Measurements from ENCODE around the gene JMJD8.

Gene JMJD8

DNA sequence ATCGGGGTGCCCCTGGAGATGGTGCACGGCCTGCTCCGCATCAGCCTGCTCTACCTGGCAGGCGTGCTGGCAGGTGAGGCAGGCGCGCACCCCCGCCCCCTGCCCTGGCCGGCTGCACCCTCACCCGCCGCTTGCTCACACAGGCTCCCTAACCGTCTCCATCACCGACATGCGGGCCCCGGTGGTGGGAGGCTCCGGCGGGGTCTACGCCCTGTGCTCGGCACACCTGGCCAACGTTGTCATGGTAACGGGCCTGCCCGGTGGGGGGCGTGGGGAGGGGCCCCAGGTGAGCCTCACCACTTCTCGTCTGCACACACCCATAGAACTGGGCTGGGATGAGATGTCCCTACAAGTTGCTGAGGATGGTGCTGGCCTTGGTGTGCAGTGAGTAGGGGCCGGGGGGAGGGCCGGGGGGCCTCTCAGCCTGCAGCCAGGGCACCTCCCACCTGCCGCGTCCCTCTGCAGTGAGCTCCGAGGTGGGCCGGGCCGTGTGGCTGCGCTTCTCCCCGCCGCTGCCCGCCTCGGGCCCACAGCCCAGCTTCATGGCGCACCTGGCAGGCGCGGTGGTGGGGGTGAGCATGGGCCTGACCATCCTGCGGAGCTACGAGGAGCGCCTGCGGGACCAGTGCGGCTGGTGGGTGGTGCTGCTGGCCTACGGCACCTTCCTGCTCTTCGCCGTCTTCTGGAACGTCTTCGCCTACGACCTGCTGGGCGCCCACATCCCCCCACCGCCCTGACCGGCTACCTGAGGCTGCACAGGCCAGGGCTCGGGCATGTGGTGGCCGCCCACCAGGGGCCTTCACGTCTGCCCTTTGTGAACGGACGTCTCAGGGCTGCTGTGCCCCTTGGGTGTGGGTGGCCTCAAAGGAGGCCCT is 6.6 kb downstream of the JMJD8 start:
- no peak overlapping the region for H3K27ac Mint-ChIP-seq
- ATAC-seq (replicated peaks) (no peak), DNase-seq (no peak)
- H3K4me3 Mint-ChIP-seq = peak overlapping the region in 1 of 2 donors; percentile 45
- peaks cover 11 to 31% of the 10 kb centered on the region in 2 donors for H3K4me1 Mint-ChIP-seq (ENCODE audit: low read depth in 2 of 2)
- peaks cover 17% of the 10 kb centered on the region for H3K36me3 Mint-ChIP-seq (ENCODE audit: insufficient read depth)
- no peaks in the 10 kb centered on the region for H3K9me3 Mint-ChIP-seq
- peaks cover 0 to 6% of the 10 kb centered on the region in 2 donors for H3K27me3 Mint-ChIP-seq

DNA sequence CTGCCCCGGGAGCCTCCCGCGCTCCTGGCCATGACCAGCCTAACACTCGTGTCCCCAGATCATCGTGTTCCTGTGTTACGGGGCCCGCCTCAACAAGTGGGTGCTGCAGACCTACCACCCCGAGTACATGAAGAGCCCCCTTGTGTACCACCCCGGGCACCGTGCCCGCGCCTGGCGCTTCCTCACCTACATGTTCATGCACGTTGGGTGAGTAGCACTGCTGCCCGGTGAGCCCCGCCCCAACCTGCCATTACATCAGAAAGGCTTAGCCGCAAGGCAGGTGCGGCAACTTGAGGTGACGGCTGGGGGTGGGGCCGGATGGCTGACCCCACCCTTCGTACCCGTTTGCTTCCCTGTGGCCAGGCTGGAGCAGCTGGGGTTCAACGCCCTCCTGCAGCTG is 7.2 kb downstream of the JMJD8 start:
- no peak for ATAC-seq (replicated peaks)
- Mint-ChIP-seq H3K9me3 (no peaks in the 10 kb centered on the region), H3K4me1 (ENCODE audit: low read depth in 2 of 2) (peaks cover 11 to 26% of the 10 kb centered on the region in 2 donors), H3K36me3 (ENCODE audit: insufficient read depth) (peaks cover 11% of the 10 kb centered on the region), H3K27ac (no peak overlapping the region), H3K27me3 (peaks cover 0 to 6% of the 10 kb centered on the region in 2 donors), H3K4me3 (no peak overlapping the region)
- DNase-seq = no peak

DNA sequence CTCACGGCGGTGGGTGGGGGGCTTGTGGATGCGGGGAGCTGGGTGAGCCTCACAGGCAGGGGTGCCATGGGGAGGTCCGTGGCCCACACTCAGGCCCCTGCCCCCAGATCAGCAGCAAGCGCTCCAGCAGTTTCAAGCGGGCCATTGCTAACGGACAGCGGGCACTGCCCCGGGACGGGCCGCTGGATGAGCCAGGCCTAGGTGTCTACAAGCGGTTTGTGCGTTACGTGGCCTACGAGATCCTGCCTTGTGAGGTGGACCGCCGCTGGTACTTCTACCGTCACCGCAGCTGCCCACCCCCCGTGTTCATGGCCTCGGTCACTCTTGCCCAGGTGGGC is 7.6 kb downstream of the JMJD8 start:
- Mint-ChIP-seq H3K9me3 (no peaks in the 10 kb centered on the region), H3K27ac (no peak overlapping the region), H3K4me1 (ENCODE audit: low read depth in 2 of 2) (peaks cover 8 to 22% of the 10 kb centered on the region in 2 donors), H3K4me3 (no peak overlapping the region), H3K27me3 (peaks cover 0 to 6% of the 10 kb centered on the region in 2 donors), H3K36me3 (ENCODE audit: insufficient read depth) (peaks cover 7% of the 10 kb centered on the region)
- DNase-seq = no peak
- no peak for ATAC-seq (replicated peaks)

DNA sequence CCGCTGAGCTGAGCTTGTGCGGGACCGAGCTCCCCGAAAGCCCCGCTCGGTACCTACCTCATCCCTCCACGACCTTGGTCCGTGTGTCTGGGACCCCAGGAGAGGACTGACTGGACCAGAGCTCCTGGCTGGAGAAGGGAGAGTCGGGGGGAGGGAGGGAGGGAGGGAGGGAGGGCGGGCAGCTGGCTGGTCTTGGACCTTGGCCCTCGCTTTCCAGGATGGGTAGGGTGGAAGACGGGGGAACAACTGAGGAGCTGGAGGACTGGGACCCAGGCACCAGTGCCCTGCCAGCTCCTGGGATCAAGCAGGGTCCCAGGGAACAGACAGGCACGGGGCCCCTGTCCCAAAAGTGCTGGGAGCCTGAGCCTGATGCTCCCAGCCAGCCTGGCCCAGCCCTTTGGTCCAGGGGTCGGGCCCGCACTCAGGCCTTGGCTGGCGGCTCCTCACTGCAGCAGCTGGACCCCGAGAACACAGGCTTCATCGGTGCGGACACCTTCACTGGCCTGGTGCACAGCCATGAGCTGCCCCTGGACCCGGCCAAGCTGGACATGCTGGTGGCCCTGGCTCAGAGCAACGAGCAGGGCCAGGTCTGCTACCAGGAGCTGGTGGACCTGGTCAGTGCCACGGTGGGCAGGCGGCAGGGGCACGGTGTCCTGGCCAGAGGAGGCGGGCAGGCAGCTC is 8.1 kb downstream of the JMJD8 start:
- ATAC-seq (replicated peaks) = no peak
- Mint-ChIP-seq H3K9me3 (no peaks in the 10 kb centered on the region), H3K27me3 (peaks cover 0 to 6% of the 10 kb centered on the region in 2 donors), H3K4me3 (no peak overlapping the region), H3K4me1 (ENCODE audit: low read depth in 2 of 2) (peaks cover 8 to 18% of the 10 kb centered on the region in 2 donors), H3K36me3 (ENCODE audit: insufficient read depth) (peaks cover 2% of the 10 kb centered on the region), H3K27ac (no peak overlapping the region)
- no peak for DNase-seq

DNA sequence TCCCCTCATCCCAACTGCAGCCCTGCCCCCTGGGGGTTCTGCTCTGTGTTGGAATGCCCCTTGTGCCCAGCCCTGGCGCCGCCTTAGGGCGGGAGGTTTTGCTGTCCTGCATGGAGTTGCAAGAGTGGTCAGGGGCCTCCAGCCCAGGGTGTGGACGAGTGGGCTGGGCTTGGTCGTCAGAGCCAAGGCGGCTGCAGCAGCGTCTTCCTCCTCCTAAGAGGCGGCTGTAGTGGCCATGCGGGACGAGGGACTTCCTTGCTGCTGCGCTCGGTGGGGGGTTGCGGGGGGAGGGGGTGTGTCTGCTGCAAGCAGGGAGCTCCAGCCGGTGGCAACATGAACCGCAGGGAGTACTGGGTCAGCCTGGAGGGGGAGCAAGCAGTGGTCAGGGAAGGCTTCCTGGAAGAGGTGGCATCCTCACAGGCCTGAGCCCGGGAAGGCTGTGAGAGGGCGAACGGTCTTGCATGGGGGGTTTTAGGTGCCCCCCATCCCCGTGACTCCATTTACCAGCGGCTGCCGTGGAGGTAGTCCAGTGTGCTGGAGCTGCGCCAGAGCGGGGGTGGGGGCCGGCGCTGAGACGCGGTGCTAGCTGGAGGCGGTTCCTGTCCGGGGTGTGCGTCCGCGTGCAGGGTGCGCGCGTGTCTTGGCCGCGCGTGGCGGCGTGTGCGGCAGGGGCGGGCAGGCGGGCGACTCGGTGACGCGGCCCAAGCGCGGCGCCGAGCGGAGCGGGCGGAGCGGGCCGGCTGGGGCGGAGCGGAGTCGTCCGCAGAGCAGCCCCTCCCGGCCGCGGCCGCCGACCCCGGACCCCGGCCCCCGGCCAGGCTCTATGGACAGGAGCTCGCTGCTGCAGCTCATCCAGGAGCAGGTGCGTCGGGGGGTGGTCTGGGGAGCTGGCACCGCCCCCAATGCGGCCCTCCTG is 8.9 kb downstream of the JMJD8 start, which contains the start of gene RHBDL1:
RHBDL1 (plus strand) TSS at position 704 of the 916 bp plus-strand sequence; CDS start at position 824, 120 bp downstream.
- peak within 1 kb of the TSS; percentile 35 to 48 for H3K4me3 Mint-ChIP-seq
- DNase-seq (no peak), ATAC-seq (replicated peaks) (no peak)
- H3K27me3 Mint-ChIP-seq = peaks cover 0 to 6% of the 10 kb centered on the region in 2 donors
- H3K4me1 Mint-ChIP-seq (ENCODE audit: low read depth in 2 of 2) = peaks cover 8 to 17% of the 10 kb centered on the region in 2 donors
- H3K27ac Mint-ChIP-seq = peak within 1 kb of the TSS in 1 of 2 donors; percentile 46
- H3K9me3 Mint-ChIP-seq = no peaks in the 10 kb centered on the region
- peaks cover 1% of the 10 kb centered on the region for H3K36me3 Mint-ChIP-seq (ENCODE audit: insufficient read depth)

DNA sequence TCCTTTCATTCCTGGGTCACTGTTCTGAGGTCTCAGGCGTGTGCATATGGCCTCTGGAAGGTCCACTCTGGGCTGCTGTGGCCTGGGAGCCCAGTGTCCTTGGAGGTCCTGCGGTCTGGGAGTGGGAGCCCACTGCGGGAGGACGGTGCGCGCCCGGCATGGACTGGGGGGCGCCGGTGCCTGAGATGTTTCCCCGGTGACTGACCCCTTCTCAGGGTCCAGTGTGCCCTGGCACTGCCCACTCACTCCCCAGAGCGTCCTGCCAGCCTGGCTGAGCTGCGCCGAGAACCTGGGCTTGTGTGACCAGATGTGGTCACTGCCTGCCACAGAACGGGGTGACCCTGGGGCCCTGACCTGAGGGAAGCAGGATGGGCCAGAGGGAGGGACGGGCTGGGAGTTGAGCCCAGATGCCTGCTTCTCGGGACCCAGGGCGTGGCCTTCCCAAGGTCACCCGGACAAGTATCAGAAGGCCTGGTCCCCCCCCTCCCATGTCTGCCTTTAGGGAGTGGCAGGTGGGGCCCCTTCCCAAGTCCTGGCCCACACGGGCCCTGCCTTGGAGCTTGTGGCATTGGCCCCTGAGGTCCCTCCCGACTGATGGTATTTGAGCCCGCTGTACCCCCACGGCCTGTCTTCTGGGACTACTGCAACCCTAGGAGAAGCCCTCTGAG is 9.8 kb downstream of the JMJD8 start:
- H3K27me3 Mint-ChIP-seq = peaks cover 0 to 6% of the 10 kb centered on the region in 2 donors
- DNase-seq = no peak
- H3K27ac Mint-ChIP-seq = peak overlapping the region in 1 of 2 donors; percentile 46
- H3K4me1 Mint-ChIP-seq (ENCODE audit: low read depth in 2 of 2) = peaks cover 5 to 17% of the 10 kb centered on the region in 2 donors
- peaks cover 9% of the 10 kb centered on the region for H3K36me3 Mint-ChIP-seq (ENCODE audit: insufficient read depth)
- peak overlapping the region in 1 of 2 donors; percentile 48 for H3K4me3 Mint-ChIP-seq
- H3K9me3 Mint-ChIP-seq = no peaks in the 10 kb centered on the region
- no peak for ATAC-seq (replicated peaks)

DNA sequence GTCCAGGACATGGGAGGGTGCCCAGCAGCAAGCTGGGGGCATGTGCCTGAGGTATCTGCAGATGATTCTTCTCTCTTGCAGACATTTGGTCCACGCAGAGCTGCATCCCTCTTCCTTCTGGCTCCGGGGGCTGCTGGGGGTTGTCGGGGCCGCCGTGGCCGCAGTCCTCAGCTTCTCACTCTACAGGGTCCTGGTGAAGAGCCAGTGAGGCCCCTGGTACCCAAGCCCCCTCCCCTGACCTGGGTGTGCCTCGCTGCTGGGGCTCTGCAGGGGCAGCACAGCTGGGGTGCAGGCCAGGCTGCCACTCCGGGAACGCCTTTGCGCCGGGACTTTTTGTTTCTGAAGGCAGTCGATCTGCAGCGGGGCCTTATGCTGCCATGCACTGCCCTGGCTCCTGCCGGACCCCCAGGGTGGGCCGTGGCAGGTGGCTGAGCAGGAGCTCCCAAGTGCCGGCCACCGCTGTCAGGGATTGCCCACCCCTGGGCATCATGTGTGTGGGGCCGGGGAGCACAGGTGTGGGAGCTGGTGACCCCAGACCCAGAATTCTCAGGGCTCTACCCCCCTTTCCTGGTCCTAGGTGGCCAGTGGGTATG is 10.6 kb downstream of the JMJD8 start:
- peaks cover 13% of the 10 kb centered on the region for H3K36me3 Mint-ChIP-seq (ENCODE audit: insufficient read depth)
- H3K27ac Mint-ChIP-seq = no peak overlapping the region
- peaks cover 0 to 6% of the 10 kb centered on the region in 2 donors for H3K27me3 Mint-ChIP-seq
- no peak overlapping the region for H3K4me3 Mint-ChIP-seq
- peaks cover 7 to 16% of the 10 kb centered on the region in 2 donors for H3K4me1 Mint-ChIP-seq (ENCODE audit: low read depth in 2 of 2)
- ATAC-seq (replicated peaks) (no peak), DNase-seq (no peak)
- H3K9me3 Mint-ChIP-seq = no peaks in the 10 kb centered on the region

DNA sequence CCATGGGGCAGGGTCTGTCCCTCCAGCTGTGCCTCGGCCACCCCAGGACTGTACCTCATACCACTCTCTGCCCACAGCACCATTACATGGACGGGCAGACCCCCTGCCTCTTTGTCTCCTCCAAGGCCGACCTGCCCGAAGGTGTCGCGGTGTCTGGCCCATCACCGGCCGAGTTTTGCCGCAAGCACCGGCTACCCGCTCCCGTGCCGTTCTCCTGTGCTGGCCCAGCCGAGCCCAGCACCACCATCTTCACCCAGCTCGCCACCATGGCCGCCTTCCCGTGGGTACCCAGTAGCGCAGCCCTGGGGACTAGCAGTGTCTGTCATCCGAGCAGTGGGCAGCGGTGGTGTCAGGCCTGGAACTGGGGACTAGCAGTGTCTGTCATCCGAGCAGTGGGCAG is 11.3 kb downstream of the JMJD8 start:
- H3K27ac Mint-ChIP-seq = no peak overlapping the region
- peaks cover 0 to 6% of the 10 kb centered on the region in 2 donors for H3K27me3 Mint-ChIP-seq
- no peaks in the 10 kb centered on the region for H3K9me3 Mint-ChIP-seq
- H3K36me3 Mint-ChIP-seq (ENCODE audit: insufficient read depth) = peaks cover 16% of the 10 kb centered on the region
- no peak overlapping the region for H3K4me3 Mint-ChIP-seq
- H3K4me1 Mint-ChIP-seq (ENCODE audit: low read depth in 2 of 2) = peaks cover 7 to 16% of the 10 kb centered on the region in 2 donors
- DNase-seq = no peak
- ATAC-seq (replicated peaks) = no peak

DNA sequence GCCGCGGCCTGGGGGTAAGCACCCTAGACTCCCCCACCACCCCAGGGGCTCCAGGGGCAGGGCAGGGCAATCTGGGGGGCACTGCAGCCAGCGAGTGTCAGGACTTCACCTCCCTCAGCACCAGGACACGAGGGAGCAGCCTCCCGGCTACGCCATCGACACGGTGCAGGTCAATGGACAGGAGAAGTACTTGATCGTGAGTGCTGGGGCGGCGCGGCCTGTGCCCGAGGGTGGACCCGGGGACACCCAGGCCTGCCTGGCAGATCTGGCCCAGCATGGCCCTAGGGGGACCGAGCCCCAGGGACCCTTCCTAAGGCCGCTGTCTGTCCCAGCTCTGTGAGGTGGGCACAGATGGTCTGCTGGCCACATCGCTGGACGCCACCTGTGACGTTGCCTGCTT is 11.8 kb downstream of the JMJD8 start:
- no peak for ATAC-seq (replicated peaks)
- Mint-ChIP-seq H3K36me3 (ENCODE audit: insufficient read depth) (peaks cover 18% of the 10 kb centered on the region), H3K4me1 (ENCODE audit: low read depth in 2 of 2) (peaks cover 7 to 18% of the 10 kb centered on the region in 2 donors), H3K27ac (no peak overlapping the region), H3K9me3 (no peaks in the 10 kb centered on the region), H3K4me3 (no peak overlapping the region), H3K27me3 (peaks cover 0 to 6% of the 10 kb centered on the region in 2 donors)
- no peak for DNase-seq

DNA sequence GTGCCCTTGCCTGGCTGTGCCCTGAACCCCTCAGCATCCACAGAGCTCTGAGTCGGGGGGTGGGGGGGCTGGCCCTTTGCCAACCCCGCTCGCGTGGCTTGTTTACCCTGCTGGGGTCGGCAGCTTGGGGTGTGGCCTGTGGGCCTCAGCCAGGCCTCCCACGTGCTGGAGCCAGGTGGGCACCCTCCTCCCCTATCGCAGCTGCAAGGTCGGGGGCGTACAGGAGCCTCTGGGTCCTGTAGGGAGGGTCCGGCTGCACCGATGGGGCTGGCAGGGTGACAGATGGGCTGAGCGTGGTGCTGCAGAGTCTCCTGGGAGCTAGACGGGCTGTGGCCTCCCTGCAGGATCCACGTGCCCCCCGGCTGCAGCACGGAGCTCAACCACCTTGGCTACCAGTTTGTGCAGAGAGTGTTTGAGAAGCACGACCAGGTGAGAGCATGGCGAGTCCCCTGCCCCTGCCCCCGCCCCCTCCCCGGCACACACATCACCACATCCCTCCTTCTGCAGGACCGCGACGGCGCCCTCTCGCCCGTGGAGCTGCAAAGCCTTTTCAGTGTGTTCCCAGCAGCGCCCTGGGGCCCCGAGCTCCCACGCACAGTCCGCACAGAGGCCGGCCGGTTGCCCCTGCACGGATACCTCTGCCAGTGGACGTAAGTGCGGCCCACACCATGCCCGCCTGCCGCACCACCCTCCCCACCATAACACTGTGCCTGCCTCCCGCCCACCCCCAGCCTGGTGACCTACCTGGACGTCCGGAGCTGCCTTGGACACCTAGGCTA is 12.6 kb downstream of the JMJD8 start:
- Mint-ChIP-seq H3K27me3 (peaks cover 0 to 6% of the 10 kb centered on the region in 2 donors), H3K4me1 (ENCODE audit: low read depth in 2 of 2) (peaks cover 7 to 16% of the 10 kb centered on the region in 2 donors), H3K9me3 (no peaks in the 10 kb centered on the region), H3K4me3 (no peak overlapping the region), H3K27ac (no peak overlapping the region), H3K36me3 (ENCODE audit: insufficient read depth) (peaks cover 18% of the 10 kb centered on the region)
- ATAC-seq (replicated peaks) (no peak), DNase-seq (no peak)

DNA sequence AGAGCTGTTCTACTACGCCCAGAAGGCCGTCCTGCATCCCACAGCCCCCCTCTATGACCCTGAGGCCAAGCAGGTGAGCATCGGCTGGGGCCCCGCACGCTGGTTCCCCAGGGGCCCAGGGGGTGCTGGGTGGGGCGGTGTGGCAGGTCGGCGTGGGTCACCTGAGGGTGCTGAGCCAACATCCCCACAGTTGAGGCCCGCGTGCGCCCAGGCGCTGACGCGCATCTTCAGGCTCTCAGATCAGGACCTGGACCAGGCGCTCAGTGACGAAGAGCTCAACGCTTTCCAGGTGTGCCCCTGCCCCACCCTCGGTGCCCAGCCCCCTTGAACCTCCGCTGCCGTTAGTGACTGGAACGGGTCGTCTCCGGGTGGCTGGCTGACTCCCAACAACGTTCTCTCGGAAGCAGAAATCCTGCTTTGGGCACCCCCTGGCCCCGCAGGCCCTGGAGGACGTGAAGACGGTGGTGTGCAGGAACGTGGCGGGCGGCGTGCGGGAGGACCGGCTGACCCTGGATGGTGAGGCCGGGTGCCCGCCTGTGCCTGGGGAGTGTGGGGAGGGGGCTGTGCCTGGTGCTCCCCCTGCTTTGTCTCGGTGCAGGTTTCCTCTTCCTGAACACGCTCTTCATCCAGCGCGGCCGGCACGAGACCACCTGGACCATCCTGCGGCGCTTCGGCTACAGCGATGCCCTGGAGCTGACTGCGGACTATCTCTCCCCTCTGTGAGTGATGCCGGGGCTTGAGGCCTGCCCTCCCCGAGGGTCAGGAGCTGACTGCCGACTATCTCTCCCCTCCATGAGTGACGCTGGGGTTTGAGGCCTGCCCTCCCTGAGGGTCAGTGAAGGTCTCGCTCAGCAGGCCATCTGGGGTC is 13.4 kb downstream of the JMJD8 start:
- Mint-ChIP-seq H3K4me1 (ENCODE audit: low read depth in 2 of 2) (peaks cover 7 to 16% of the 10 kb centered on the region in 2 donors), H3K4me3 (no peak overlapping the region), H3K9me3 (no peaks in the 10 kb centered on the region), H3K27me3 (peaks cover 0 to 6% of the 10 kb centered on the region in 2 donors), H3K27ac (no peak overlapping the region), H3K36me3 (ENCODE audit: insufficient read depth) (peaks cover 18% of the 10 kb centered on the region)
- ATAC-seq (replicated peaks) (no peak), DNase-seq (no peak)
